Measurements from ENCODE around the gene DNAH2. TPM values are rescaled to one million over a fixed set of nuclear protein-coding genes. Genes with fewer than 3 reads are reported as not detected.

DNAH2 gene
- total and polyA plus RNA-seq, 2 of the 13 experiments (the other 11 are each of a cell fraction or from before 2014, with no cell fraction given), result not detected

DNA sequence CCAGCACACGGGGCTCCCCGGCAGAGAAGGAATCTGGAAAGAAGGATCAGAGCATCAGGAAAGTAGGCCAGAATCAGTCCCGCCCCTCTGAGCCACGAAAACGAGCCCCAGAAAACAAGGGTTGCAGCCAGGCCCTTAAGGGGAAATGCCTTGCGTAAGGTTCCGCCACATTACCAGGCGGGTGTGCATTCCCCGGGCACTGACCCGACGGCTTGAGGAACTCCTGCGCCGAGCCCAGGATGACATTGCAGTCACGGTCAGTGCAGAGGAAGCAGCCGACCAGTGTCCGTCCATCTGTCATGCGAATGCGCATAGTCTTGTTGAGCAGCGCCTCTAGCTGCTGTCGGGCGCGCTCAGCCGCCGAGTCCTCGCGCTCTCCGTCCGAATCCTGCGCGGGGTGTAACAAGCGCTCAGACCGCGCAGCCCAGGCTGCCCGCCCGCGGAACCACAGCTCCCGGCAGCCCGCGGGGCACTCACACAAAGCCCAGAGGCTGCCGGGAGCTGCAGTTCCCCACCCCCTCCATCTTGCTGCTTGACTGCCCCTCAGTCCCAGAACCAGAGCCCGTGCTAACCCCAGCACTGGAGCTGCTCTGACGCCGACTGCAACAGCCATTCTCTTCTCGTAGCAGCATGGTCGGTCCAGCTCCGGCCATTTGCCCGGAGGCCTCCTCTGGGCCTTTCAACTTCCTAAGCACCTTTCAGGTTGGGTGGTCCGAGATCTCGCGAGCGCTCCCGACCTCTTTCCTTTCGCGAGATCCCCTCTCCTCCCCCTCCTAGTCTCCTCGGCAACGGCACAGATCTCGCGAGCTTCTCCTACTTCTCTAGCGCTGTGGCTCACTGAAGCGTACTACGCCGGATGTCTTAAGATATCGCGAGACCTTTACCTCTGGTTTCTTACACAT lies 139.5 kb downstream of the DNAH2 start, which contains the start of gene NAA38 (continued):
- TF ChIP-seq NONO (IDR thresholded peaks at IDR 0.05) (no peak), NONO (CRISPR knock-in tag; conservative IDR thresholded peaks at IDR 0.05) (peak; percentile 45; the same call in 1 of the 2 replicates), ZNF639 (CRISPR knock-in tag; conservative IDR thresholded peaks at IDR 0.05) (no peak), CHD2 (IDR thresholded peaks at IDR 0.05; ENCODE audit: low read depth, low read length) (peak; percentile 97), GZF1 (CRISPR knock-in tag; IDR thresholded peaks at IDR 0.05) (peak; percentile 83; the same call in 1 of the 2 replicates), PHF8 (CRISPR knock-in tag; IDR thresholded peaks at IDR 0.05) (peak; percentile 71), KAT2B (IDR thresholded peaks at IDR 0.05; ENCODE audit: borderline replicate concordance, low read depth, low read length) (no peak), TBP (CRISPR knock-in tag; IDR thresholded peaks at IDR 0.05) (no peak), ZNF431 (CRISPR knock-in tag; IDR thresholded peaks at IDR 0.05; ENCODE audit: borderline replicate concordance, low read depth) (no peak), YEATS2 (CRISPR knock-in tag; IDR thresholded peaks at IDR 0.05; ENCODE audit: borderline replicate concordance) (0 out of 2 replicates have a peak, but pooled peaks have one; percentile 38), HNRNPK (IDR thresholded peaks at IDR 0.05; ENCODE audit: low read depth, low read length, poor library complexity, severe bottlenecking) (peak; percentile 68), RXRA (CRISPR knock-in tag; IDR thresholded peaks at IDR 0.05) (peak; percentile 78; the same call in 1 of the 2 replicates), SAP130 (CRISPR knock-in tag; IDR thresholded peaks at IDR 0.05; ENCODE audit: low read depth) (peak; percentile 89), ZNF775 (CRISPR knock-in tag; IDR thresholded peaks at IDR 0.05; ENCODE audit: borderline replicate concordance) (no peak), ERF (CRISPR knock-in tag; IDR thresholded peaks at IDR 0.05) (peak; percentile 32; the same call in 1 of the 2 replicates), ZNF253 (CRISPR knock-in tag; IDR thresholded peaks at IDR 0.05; ENCODE audit: borderline replicate concordance) (no peak)
- TF ChIP-seq, protein P1, sequence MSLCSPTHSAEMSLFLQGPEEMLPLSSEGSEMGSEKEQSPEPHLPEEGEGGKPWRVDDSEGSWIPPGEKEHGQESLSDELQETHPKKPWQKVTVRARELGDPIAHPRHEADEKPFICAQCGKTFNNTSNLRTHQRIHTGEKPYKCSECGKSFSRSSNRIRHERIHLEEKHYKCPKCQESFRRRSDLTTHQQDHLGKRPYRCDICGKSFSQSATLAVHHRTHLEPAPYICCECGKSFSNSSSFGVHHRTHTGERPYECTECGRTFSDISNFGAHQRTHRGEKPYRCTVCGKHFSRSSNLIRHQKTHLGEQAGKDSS (CRISPR knock-in tag; IDR thresholded peaks at IDR 0.05; ENCODE audit: borderline replicate concordance, low read depth), result peak; percentile 21; the same call in 1 of the 2 replicates
- TF ChIP-seq, protein P2, sequence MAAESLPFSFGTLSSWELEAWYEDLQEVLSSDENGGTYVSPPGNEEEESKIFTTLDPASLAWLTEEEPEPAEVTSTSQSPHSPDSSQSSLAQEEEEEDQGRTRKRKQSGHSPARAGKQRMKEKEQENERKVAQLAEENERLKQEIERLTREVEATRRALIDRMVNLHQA (CRISPR knock-in tag; IDR thresholded peaks at IDR 0.05), result no peak
- TF ChIP-seq, protein P3, sequence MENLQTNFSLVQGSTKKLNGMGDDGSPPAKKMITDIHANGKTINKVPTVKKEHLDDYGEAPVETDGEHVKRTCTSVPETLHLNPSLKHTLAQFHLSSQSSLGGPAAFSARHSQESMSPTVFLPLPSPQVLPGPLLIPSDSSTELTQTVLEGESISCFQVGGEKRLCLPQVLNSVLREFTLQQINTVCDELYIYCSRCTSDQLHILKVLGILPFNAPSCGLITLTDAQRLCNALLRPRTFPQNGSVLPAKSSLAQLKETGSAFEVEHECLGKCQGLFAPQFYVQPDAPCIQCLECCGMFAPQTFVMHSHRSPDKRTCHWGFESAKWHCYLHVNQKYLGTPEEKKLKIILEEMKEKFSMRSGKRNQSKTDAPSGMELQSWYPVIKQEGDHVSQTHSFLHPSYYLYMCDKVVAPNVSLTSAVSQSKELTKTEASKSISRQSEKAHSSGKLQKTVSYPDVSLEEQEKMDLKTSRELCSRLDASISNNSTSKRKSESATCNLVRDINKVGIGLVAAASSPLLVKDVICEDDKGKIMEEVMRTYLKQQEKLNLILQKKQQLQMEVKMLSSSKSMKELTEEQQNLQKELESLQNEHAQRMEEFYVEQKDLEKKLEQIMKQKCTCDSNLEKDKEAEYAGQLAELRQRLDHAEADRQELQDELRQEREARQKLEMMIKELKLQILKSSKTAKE (CRISPR knock-in tag; IDR thresholded peaks at IDR 0.05; ENCODE audit: borderline replicate concordance), result no peak
- TF ChIP-seq, protein P4, sequence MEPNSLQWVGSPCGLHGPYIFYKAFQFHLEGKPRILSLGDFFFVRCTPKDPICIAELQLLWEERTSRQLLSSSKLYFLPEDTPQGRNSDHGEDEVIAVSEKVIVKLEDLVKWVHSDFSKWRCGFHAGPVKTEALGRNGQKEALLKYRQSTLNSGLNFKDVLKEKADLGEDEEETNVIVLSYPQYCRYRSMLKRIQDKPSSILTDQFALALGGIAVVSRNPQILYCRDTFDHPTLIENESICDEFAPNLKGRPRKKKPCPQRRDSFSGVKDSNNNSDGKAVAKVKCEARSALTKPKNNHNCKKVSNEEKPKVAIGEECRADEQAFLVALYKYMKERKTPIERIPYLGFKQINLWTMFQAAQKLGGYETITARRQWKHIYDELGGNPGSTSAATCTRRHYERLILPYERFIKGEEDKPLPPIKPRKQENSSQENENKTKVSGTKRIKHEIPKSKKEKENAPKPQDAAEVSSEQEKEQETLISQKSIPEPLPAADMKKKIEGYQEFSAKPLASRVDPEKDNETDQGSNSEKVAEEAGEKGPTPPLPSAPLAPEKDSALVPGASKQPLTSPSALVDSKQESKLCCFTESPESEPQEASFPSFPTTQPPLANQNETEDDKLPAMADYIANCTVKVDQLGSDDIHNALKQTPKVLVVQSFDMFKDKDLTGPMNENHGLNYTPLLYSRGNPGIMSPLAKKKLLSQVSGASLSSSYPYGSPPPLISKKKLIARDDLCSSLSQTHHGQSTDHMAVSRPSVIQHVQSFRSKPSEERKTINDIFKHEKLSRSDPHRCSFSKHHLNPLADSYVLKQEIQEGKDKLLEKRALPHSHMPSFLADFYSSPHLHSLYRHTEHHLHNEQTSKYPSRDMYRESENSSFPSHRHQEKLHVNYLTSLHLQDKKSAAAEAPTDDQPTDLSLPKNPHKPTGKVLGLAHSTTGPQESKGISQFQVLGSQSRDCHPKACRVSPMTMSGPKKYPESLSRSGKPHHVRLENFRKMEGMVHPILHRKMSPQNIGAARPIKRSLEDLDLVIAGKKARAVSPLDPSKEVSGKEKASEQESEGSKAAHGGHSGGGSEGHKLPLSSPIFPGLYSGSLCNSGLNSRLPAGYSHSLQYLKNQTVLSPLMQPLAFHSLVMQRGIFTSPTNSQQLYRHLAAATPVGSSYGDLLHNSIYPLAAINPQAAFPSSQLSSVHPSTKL (CRISPR knock-in tag; IDR thresholded peaks at IDR 0.05), result peak; percentile 35; the same call in 1 of the 2 replicates
